Measurements from ENCODE around the gene POLR2A.

Gene POLR2A

GRCh38 chr17:7508846-7509245, 24.7 kb downstream of the POLR2A start:
- DNase-seq = no peak

GRCh38 chr17:7509937-7510336, 25.8 kb downstream of the POLR2A start:
- no peak for DNase-seq

- DNase-seq = no peak
These were observed 26.9 kb downstream of the POLR2A start for GRCh38 chr17:7511108-7511507.

- DNase-seq = no peak
These were observed 27.9 kb downstream of the POLR2A start for GRCh38 chr17:7512105-7512504.

- DNase-seq = peak in 1 of 2 donors; percentile 17
These were observed 28.8 kb downstream of the POLR2A start for GRCh38 chr17:7512824-7513540.

GRCh38 chr17:7513850-7514419, 29.8 kb downstream of the POLR2A start:
- peak in 1 of 2 donors; percentile 32 for DNase-seq

GRCh38 chr17:7515911-7516610, 31.9 kb downstream of the POLR2A start:
- DNase-seq = peak; percentile 83 to 90

- peak; percentile 49 to 59 for DNase-seq
These were observed 38.9 kb downstream of the POLR2A start for GRCh38 chr17:7523033-7523432.

GRCh38 chr17:7528842-7529241, 44.7 kb downstream of the POLR2A start:
- no peak for DNase-seq

- peak; percentile 29 to 68 for DNase-seq
These were observed 46.1 kb downstream of the POLR2A start for GRCh38 chr17:7530023-7530900.

GRCh38 chr17:7538050-7538449, 53.9 kb downstream of the POLR2A start:
- no peak for DNase-seq

- no peak for DNase-seq
These were observed 54.9 kb downstream of the POLR2A start for GRCh38 chr17:7538891-7539545.

- no peak for DNase-seq
These were observed 57.0 kb downstream of the POLR2A start for GRCh38 chr17:7541074-7541621.

GRCh38 chr17:7544911-7545310, 60.7 kb downstream of the POLR2A start:
- DNase-seq = no peak

- DNase-seq = peak; percentile 54 to 68
These were observed 64.6 kb downstream of the POLR2A start, which contains the start of gene TNFSF12 for GRCh38 chr17:7548585-7549400. Gene TNFSF12, plus strand, starts transcription at chr17:7549058. Its CDS starts 96 bp downstream, at chr17:7549154.
